NT2/D1 (cell line): Measurements from ENCODE around the gene CREG2.

Experiments
- SUZ12 ChIP-seq: IDR thresholded peaks from 2 replicates; pipeline ENCODE4 v1.6.1; 2011; ENCODE audit not compliant: insufficient read length, insufficient read depth; ENCODE audit errors: extremely low read depth
- YY1 ChIP-seq: IDR thresholded peaks from 2 replicates; pipeline ENCODE4 v1.6.1; 2011; ENCODE audit not compliant: insufficient read length, insufficient read depth
- ZNF274 ChIP-seq: IDR thresholded peaks from 2 replicates; pipeline ENCODE4 v1.6.1; 2011; ENCODE audit warnings: mild to moderate bottlenecking, low read depth, low read length

DNA sequence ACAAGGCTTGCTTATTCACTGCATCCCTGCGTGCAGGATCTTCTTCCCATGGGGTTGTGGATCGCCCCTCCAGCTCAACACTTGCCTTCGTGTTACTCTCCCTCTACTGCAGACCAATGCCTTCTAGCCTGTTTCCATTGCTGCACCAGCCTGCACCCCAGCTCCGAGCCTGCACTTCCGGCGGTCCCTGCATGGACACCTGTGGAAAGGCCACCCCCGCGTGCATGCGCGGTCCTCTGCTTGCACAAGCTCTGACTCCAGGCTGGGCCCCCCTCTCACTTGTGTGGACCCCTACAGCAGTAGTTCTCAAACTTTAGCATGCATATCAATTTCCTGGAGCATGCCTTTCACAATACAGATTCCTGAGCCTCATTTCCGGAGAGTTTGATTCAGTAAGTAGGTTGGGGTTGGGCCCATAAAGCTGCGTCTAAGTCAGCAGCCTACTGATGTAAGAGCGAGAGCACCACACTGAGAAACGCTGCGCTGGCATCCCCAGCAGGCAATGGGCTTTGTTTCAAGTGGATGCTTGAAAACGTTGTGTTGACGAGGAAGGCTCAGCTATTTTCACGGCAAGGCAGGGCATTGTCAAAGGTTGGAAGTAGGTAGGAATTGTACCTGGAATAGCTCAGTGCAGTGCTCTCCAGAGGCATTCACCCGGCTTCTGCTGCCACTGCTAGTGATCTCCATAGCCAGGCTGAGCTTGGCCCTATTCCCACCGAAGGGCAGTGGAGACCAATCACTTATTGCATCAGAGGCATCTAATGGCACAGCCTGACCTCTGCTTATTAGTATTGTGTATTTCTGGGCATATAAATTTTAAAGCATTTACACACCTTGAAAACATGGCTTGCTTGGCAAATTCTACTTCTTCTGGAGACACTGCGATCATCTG, 32.6 kb downstream of the CREG2 start:
- TF ChIP-seq YY1 (no peak), SUZ12 (no peak), ZNF274 (no peak)
